Muscle of leg (tissue), 9 donors: Measurements from ENCODE around the gene CARS2. TPM values are rescaled to one million over a fixed set of nuclear protein-coding genes. Genes with fewer than 3 reads are reported as not detected.

Source experiments
- polyA plus RNA-seq, 8 donors: library from polyadenylated mRNA; unstranded; fragments of 120-200 nt; gene quantifications; one replicate each; pipeline versions ENCODE4 v1.2.1 to v1.2.3, GENCODE V29; 2013; ENCODE audit warnings: inconsistent platforms in 1 of 8, low replicate concordance in 1 of 8; ENCODE audit not compliant: insufficient read length in 8 of 8, insufficient read depth in 1 of 8
- total RNA-seq: library from RNA; stranded (reverse); fragments of 120-200 nt; gene quantifications from one replicate; pipeline ENCODE4 v1.2.4, GENCODE V29; 2013

Gene CARS2
- total and polyA plus RNA-seq, 9 donors: 37.7 to 73.2 (median 51.7) TPM

Other genes with a start within 250 kb of the CARS2 start
- 3.9 TPM for gene RAB20, start 144.4 kb downstream of the CARS2 start, total RNA-seq
- gene RAB20, start 144.4 kb downstream of the CARS2 start, polyA plus RNA-seq: 1 to 10 TPM; 1.9 to 6.0 (median 3.1) TPM
- 19.6 TPM for gene NAXD, start 90.6 kb downstream of the CARS2 start, total RNA-seq
- gene NAXD, start 90.6 kb downstream of the CARS2 start, polyA plus RNA-seq: 10 to 100 TPM; 26.5 to 32.3 (median 27.8) TPM
- 6.0 TPM for gene ING1, start 7.6 kb upstream of the CARS2 start, total RNA-seq
- 10 to 100 TPM in 7 of 8 donors, 1 to 10 TPM in 1; 9.8 to 16.9 (median 14.1) TPM for gene ING1, start 7.6 kb upstream of the CARS2 start, polyA plus RNA-seq
- 183 TPM for gene ANKRD10, start 209.0 kb upstream of the CARS2 start, total RNA-seq
- gene ANKRD10, start 209.0 kb upstream of the CARS2 start, polyA plus RNA-seq: 100 to 1,000 TPM; 128 to 282 (median 172) TPM